Smooth muscle cell (in vitro differentiated cells): ENCODE data around the gene NRP1. TPM values are rescaled to one million over a fixed set of nuclear protein-coding genes. Genes with fewer than 3 reads are reported as not detected.

ENCODE experiments used
- DNase-seq: peaks from one replicate; lab custom pipeline; 2025; ENCODE audit not compliant: unreplicated experiment; lab: John Stamatoyannopoulos, UW
- H2AFZ ChIP-seq: fragments of 200-600 bp; sonication (generic); 2 replicates; pipeline ENCODE4 v1.6.0; 2016; ENCODE audit warnings: antibody characterized with exemption, low read depth, mild to moderate bottlenecking
- H3F3A ChIP-seq: fragments of 200-600 bp; sonication (generic); 2 replicates; pipeline ENCODE4 v1.6.0; 2017; ENCODE audit warnings: antibody characterized with exemption, low read depth
- H3K27ac ChIP-seq: fragments of 200-600 bp; sonication (generic); 2 replicates; pipeline ENCODE4 v1.5.1; 2016; ENCODE audit warnings: low read depth, mild to moderate bottlenecking
- H3K27me3 ChIP-seq: fragments of 200-600 bp; sonication (generic); 2 replicates; pipeline ENCODE4 v1.6.1; 2016; ENCODE audit warnings: low read depth, mild to moderate bottlenecking
- H3K36me3 ChIP-seq: fragments of 200-600 bp; sonication (generic); 2 replicates; pipeline ENCODE4 v1.5.1; 2016; ENCODE audit warnings: low read depth
- H3K4me1 ChIP-seq: fragments of 200-600 bp; sonication (generic); 2 replicates; pipeline ENCODE4 v1.5.1; 2016; ENCODE audit warnings: low read depth
- H3K4me2 ChIP-seq: fragments of 200-600 bp; sonication (generic); 2 replicates; pipeline ENCODE4 v1.6.0; 2016; ENCODE audit warnings: mild to moderate bottlenecking
- H3K4me3 ChIP-seq: fragments of 200-600 bp; sonication (generic); 2 replicates; pipeline ENCODE4 v1.5.1; 2016; ENCODE audit warnings: mild to moderate bottlenecking
- H3K79me2 ChIP-seq: fragments of 200-600 bp; sonication (generic); 2 replicates; pipeline ENCODE4 v1.6.0; 2016; ENCODE audit warnings: low read depth, mild to moderate bottlenecking
- H3K9ac ChIP-seq: fragments of 200-600 bp; sonication (generic); 2 replicates; pipeline ENCODE4 v1.6.0; 2016; ENCODE audit warnings: low read depth
- H3K9me3 ChIP-seq: fragments of 200-600 bp; sonication (generic); replicated peaks from 2 replicates; pipeline ENCODE4 v1.5.1; 2016; ENCODE audit warnings: low read depth
- H4K20me1 ChIP-seq: fragments of 200-600 bp; sonication (generic); 2 replicates; pipeline ENCODE4 v1.6.0; 2016; ENCODE audit warnings: low read depth
- WGBS: methylation state at CpG from one replicate; pipeline ENCODE4 v1.1.7; 2016; ENCODE audit warnings: low lambda C conversion rate; 5-methylcytosine and 5-hydroxymethylcytosine counted together
- polyA plus RNA-seq: library from polyadenylated mRNA; unstranded; fragments of >200 nt; fragmentation: Nextera tagmentation; extraction: Ambion mirVana; gene quantifications from 2 replicates; pipeline ENCODE4 v1.2.1, GENCODE V29; 2016
- total RNA-seq: library from RNA; depleted of rRNA; stranded (reverse); fragments of >200 nt; gene quantifications from 2 replicates; pipeline ENCODE4 v1.2.3, GENCODE V29; 2014
- TF ChIP-seq, protein P1 (sequence below): fragments of 200-600 bp; sonication (generic); IDR thresholded peaks from 2 replicates; pipeline ENCODE4 v1.5.1; 2017; ENCODE audit warnings: borderline replicate concordance, mild to moderate bottlenecking, antibody characterized with exemption; ENCODE audit not compliant: insufficient read depth, poor library complexity, severe bottlenecking

The NRP1 gene
- total and polyA plus RNA-seq, 2 experiments from 2014 or later: 74.8 to 80.4 TPM

DNA sequence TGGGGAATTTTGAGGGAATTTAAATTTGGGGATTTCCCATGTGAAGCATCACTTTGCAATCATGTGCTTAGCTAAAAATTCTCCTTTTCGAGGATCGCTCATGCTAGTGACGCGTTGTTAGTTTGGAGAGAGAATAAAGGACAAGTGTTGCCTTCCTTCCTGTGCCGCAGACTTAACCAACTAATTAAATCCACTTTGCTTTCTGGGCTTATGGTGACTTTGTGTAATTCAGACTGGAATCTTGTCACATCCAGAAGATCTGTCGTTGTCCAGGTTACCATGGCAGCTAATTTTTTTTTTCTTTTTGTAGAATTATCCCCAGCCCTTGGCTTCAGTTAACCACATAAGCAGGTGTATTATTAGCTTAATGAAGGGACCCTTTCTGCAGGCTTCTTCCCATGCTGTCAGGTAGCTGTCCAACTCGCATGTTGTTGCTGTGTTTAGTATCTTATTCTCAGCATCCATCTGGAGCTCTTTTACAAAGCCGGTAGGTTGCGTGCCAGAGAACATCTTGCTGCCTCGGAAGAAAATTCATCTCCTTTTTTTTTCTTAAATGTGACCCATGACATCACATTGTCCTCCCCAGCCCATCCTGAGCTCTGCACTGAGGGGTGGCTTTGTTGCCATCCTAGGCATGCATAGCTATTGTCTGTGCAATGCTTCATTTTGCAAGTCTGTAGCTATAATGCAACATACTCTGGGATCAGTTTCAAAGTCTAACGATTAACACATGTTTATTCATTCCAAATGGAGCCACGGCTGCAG, 47.2 kb upstream of the NRP1 start:
- no peaks in the 10 kb centered on the region for H3K9me3 ChIP-seq
- no peak overlapping the region for H3K27ac ChIP-seq
- WGBS: 83% methylated on average over 12 of the region's 12 CpGs
- no peak overlapping the region for H2AFZ ChIP-seq
- H3K36me3 ChIP-seq: no peaks in the 10 kb centered on the region
- no peaks in the 10 kb centered on the region for H3F3A ChIP-seq
- no peak overlapping the region for H3K4me3 ChIP-seq
- no peak overlapping the region for H3K4me2 ChIP-seq
- no peaks in the 10 kb centered on the region for H4K20me1 ChIP-seq
- DNase-seq: no peak
- no peak overlapping the region for H3K9ac ChIP-seq
- H3K27me3 ChIP-seq: no peaks in the 10 kb centered on the region
- no peaks in the 10 kb centered on the region for H3K79me2 ChIP-seq
- TF ChIP-seq, protein P1, sequence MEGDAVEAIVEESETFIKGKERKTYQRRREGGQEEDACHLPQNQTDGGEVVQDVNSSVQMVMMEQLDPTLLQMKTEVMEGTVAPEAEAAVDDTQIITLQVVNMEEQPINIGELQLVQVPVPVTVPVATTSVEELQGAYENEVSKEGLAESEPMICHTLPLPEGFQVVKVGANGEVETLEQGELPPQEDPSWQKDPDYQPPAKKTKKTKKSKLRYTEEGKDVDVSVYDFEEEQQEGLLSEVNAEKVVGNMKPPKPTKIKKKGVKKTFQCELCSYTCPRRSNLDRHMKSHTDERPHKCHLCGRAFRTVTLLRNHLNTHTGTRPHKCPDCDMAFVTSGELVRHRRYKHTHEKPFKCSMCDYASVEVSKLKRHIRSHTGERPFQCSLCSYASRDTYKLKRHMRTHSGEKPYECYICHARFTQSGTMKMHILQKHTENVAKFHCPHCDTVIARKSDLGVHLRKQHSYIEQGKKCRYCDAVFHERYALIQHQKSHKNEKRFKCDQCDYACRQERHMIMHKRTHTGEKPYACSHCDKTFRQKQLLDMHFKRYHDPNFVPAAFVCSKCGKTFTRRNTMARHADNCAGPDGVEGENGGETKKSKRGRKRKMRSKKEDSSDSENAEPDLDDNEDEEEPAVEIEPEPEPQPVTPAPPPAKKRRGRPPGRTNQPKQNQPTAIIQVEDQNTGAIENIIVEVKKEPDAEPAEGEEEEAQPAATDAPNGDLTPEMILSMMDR: no peak
- peaks cover 7% of the 10 kb centered on the region for H3K4me1 ChIP-seq

DNA sequence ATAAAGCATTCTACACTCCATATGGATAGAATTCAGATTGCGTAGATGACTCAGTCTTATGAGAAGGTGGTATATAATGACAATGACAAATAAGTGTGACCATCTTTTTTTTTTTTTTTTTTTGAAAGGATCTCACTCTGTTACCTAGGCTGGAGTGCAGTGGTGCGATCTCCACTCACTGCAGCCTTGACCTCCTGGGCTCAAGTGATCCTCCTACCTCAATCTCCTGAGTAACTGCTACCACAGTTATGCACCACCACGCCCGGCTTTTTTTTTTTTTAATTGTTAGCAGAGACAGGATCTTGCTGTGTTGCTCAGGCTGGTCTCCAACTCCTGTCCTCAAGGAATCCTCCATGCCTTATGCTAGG, 43.2 kb upstream of the NRP1 start:
- no peaks in the 10 kb centered on the region for H3K9me3 ChIP-seq
- no peak overlapping the region for H3K9ac ChIP-seq
- H3K27ac ChIP-seq: peak overlapping the region; percentile 52
- no peaks in the 10 kb centered on the region for H3F3A ChIP-seq
- H3K4me1 ChIP-seq: peaks cover 7% of the 10 kb centered on the region
- H4K20me1 ChIP-seq: no peaks in the 10 kb centered on the region
- TF ChIP-seq, protein P1: no peak
- H3K27me3 ChIP-seq: no peaks in the 10 kb centered on the region
- WGBS: 85% methylated on average over 4 of the region's 4 CpGs
- no peaks in the 10 kb centered on the region for H3K79me2 ChIP-seq
- no peak overlapping the region for H2AFZ ChIP-seq
- no peak overlapping the region for H3K4me3 ChIP-seq
- DNase-seq: no peak
- H3K36me3 ChIP-seq: no peaks in the 10 kb centered on the region
- peak overlapping the region; percentile 62 for H3K4me2 ChIP-seq

- Histone ChIP-seq H3K9ac (no peak overlapping the region), H3K27ac (peak overlapping the region; percentile 52), H2AFZ (peak overlapping the region; percentile 26), H3K27me3 (no peaks in the 10 kb centered on the region), H3K4me3 (no peak overlapping the region), H3K4me1 (peaks cover 7% of the 10 kb centered on the region), H4K20me1 (no peaks in the 10 kb centered on the region), H3K36me3 (no peaks in the 10 kb centered on the region), H3K9me3 (no peaks in the 10 kb centered on the region), H3K4me2 (peak overlapping the region; percentile 62), H3K79me2 (no peaks in the 10 kb centered on the region), H3F3A (no peaks in the 10 kb centered on the region)
- DNase-seq: no peak
- TF ChIP-seq, protein P1: no peak
- WGBS: 59% methylated on average over 4 of the region's 4 CpGs
Observed at GRCh38 chr10:33376976-33377657, 42.6 kb upstream of the NRP1 start.
